ENCODE results near the gene CR2. TPM values are rescaled to one million over a fixed set of nuclear protein-coding genes. Genes with fewer than 3 reads are reported as not detected.

CR2 gene
- not detected in 2 replicates for total RNA-seq (2014; rRNA removed; shearing (Covaris generic); ENCODE audit: low replicate concordance)

DNA sequence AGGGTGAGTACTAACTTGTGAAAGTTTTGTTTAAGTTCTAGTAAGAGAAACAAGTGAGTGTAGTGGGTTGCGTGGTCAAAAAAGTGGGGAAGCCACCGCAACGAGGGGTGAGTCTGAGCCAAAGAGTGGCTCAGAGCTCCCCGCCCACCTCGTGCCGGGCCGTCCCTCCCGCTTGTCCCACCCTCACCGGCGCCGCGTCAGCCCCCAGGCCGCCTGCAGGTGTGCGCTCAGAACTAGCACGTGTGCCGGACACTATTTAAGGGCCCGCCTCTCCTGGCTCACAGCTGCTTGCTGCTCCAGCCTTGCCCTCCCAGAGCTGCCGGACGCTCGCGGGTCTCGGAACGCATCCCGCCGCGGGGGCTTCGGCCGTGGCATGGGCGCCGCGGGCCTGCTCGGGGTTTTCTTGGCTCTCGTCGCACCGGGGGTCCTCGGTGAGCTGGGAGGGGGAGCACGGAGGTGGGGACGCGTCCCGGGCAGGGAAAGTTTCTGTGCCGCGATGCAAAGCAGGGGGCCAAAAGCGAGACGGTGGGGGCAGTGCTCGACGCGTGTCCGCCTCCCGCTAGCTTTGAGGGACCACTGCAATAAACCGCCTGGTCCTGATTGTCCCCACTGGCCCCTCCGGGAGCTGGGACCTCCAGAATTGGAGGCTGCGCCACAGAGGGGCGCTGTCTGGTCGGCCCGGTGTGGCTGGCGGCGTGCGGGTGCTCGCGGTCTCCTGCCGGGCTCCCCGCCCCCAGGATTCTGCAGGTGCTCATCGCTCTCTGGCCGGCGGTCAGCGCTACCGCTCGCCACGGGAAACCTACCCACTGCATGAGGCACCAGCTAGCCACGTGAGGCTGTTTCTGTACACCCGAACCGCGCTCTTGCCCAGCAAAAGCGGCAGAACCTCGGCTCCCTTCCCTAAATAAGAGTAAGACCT is at the start of gene CR2:
Gene CR2 (plus strand): TSS at position 283 of the 919 bp plus-strand sequence. CDS start 91 bp downstream, at position 374.
- in situ Hi-C loops (cut with HindIII; ENCODE audit: low pct_unique_long_range_greater_than_20kb, low sequenced_read_pairs), result no loop called here
- DNase-seq (ENCODE audit: low read depth), result peak; percentile 1

DNA sequence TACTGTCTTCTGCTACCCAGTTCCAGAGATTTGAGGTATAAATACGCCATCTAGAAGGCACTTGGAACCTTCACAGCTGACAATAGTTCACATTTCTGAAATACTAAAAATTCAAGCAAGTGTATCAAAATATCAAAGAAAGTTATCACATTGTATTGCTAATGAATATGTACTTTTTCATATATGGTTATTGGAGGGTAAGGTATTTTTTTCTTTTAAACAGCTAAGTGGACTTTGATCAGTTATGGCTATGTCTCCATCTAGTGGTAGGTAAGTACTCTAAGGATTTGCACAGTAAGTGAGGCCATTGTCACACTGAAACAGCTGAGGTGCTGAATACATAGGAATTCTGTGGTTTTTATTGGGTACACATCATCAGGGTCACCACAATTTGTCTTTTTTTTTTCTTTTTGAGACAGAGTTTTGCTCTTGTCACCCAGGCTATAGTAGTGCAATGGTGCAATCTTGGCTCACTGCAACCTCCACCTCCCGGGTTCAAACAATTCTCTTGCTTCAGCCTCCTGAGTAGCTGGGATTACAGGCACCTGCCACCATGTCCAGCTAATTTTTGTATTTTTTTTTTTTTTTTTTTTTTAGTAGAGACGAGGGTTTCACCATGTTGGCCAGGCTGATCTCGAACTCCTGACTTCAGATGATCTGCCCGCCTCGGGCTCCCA is 49.1 kb upstream of the CR2 start:
- in situ Hi-C loops (cut with HindIII; ENCODE audit: low pct_unique_long_range_greater_than_20kb, low sequenced_read_pairs), result no loop called here
- DNase-seq (ENCODE audit: low read depth), result peak; percentile 56

DNA sequence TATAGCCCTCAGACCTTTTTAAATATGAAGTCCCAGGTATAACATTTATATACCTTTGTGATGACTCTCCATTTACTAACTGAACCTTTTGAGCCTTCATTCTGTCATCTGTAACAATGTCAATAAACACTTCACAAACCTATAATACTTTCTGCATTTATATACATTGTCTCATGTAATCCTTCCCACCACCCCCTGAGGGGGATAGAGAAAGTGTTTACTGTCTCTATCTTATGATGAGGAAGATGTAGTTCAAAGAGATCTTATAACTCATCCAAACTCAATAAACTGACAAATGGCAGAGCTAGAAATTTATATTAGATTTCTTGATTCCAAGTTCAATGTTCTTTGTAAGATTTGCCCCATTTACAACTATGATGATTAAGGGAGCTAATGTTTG is 48.3 kb upstream of the CR2 start:
- no peak for DNase-seq (ENCODE audit: low read depth)
- in situ Hi-C loops (cut with HindIII; ENCODE audit: low pct_unique_long_range_greater_than_20kb, low sequenced_read_pairs), result no loop called here

GRCh38 chr1:207407655-207408260 is 46.4 kb upstream of the CR2 start:
- in situ Hi-C loops (cut with HindIII; ENCODE audit: low pct_unique_long_range_greater_than_20kb, low sequenced_read_pairs), result no loop called here
- no peak for DNase-seq (ENCODE audit: low read depth)

GRCh38 chr1:207412845-207413244 is 41.3 kb upstream of the CR2 start:
- DNase-seq (ENCODE audit: low read depth), result no peak
- in situ Hi-C loops (cut with HindIII; ENCODE audit: low pct_unique_long_range_greater_than_20kb, low sequenced_read_pairs), result no loop called here

DNA sequence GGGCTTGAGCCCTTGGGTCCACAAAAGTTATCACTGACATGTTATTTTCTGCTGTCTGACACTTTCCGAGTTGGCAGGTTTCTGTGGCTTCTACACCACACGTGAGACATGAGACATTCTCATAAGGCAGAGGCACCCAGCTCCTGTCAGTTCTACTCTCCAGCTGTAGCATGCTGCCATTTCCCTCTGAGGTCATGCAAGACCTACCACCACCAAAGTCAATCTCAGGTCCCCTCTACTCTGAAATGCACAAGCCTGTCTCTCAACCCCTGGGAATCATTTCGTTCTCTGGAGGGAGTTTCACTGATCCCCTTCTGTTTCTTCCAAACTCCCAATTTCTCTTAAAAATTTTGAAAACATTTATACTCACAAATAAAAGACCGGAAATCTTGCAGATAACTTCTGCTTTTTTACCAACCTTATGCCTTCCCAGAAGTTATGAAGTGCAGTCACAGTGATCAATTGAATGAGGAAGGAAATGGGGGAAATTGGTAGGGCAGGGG is 39.5 kb upstream of the CR2 start:
- in situ Hi-C loops (cut with HindIII; ENCODE audit: low pct_unique_long_range_greater_than_20kb, low sequenced_read_pairs), result no loop called here
- no peak for DNase-seq (ENCODE audit: low read depth)

GRCh38 chr1:207417076-207417475 is 37.1 kb upstream of the CR2 start:
- in situ Hi-C loops (cut with HindIII; ENCODE audit: low pct_unique_long_range_greater_than_20kb, low sequenced_read_pairs), result no loop called here
- DNase-seq (ENCODE audit: low read depth), result no peak

- DNase-seq (ENCODE audit: low read depth), result no peak
- in situ Hi-C loops (cut with HindIII; ENCODE audit: low pct_unique_long_range_greater_than_20kb, low sequenced_read_pairs), result no loop called here
Measured at GRCh38 chr1:207418351-207418750, 35.8 kb upstream of the CR2 start.

GRCh38 chr1:207420109-207420508 is 34.0 kb upstream of the CR2 start:
- no peak for DNase-seq (ENCODE audit: low read depth)
- in situ Hi-C loops (cut with HindIII; ENCODE audit: low pct_unique_long_range_greater_than_20kb, low sequenced_read_pairs), result no loop called here

GRCh38 chr1:207421078-207421477 is 33.0 kb upstream of the CR2 start:
- in situ Hi-C loops (cut with HindIII; ENCODE audit: low pct_unique_long_range_greater_than_20kb, low sequenced_read_pairs), result no loop called here
- DNase-seq (ENCODE audit: low read depth), result no peak

- in situ Hi-C loops (cut with HindIII; ENCODE audit: low pct_unique_long_range_greater_than_20kb, low sequenced_read_pairs), result no loop called here
Measured at GRCh38 chr1:207423560-207424292, 30.4 kb upstream of the CR2 start.

DNA sequence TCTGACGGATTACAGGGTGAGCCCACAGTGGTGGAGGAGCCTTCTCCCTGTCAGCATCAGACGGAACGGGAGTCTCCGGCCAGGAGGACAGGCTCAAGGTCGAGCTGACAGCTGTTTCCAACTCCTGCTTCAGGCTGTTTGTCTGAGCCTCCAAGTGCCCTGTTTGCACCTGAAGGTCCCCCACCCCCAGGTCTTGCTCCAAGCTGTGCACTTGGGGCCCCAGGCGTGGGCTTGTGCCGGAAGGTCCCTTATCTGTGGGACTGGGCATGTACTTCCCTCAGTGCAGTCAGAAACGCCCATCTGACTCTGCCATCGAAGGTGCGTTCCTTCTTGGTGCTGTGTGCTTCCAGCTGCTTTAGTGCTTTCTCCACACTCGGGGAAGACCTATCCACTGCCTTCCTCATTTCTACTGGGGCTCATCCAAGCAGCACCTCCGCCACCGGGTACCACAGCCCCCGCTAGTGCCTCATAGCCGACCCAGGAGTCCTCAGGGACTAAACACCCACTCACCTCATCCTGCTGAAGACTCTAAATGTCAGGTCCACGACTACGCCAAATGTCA is 29.5 kb upstream of the CR2 start:
- in situ Hi-C loops (cut with HindIII; ENCODE audit: low pct_unique_long_range_greater_than_20kb, low sequenced_read_pairs), result no loop called here

More at GRCh38 chr1:207423560-207424292, 30.4 kb upstream of the CR2 start:
- DNase-seq (ENCODE audit: low read depth), result no peak

DNA sequence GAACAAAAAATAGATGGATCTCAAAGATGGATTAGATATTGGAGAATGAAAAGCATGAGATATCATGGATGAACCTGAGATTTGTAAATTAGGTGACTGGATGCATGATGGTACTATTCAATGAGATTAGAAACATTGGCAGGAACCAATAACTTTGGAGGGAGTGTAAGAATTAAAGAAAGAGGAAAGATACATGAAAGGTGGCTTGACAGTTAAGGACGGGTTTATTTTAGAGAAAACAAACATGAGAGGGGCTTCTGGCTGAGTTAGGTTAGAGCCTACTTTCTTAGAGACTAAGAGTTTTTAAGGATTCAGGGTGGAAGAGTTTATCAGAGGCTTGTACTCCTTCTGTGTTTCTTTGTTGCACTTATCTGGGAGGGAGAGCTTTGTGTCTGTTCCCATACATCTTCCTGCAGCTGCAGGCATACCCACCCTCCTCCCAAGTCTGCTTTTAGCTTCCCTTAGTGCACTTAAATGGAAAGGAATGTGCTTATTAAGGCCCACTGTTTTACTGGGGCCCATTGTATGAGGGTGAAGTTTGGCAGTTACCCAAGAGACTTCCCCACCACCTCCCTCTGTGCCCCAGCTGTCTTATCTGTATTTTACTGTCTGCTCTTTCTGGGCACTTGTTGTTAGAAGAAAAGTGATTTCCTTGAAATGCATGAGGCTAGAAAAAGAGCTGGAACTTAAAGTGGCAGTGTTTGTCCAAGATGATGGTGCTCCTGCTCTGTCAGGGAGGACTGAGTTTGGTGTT is 26.1 kb upstream of the CR2 start:
- in situ Hi-C loops (cut with HindIII; ENCODE audit: low pct_unique_long_range_greater_than_20kb, low sequenced_read_pairs), result no loop called here
- DNase-seq (ENCODE audit: low read depth), result no peak

More for the DNA sequence above, 29.5 kb upstream of the CR2 start:
- DNase-seq (ENCODE audit: low read depth), result no peak

DNA sequence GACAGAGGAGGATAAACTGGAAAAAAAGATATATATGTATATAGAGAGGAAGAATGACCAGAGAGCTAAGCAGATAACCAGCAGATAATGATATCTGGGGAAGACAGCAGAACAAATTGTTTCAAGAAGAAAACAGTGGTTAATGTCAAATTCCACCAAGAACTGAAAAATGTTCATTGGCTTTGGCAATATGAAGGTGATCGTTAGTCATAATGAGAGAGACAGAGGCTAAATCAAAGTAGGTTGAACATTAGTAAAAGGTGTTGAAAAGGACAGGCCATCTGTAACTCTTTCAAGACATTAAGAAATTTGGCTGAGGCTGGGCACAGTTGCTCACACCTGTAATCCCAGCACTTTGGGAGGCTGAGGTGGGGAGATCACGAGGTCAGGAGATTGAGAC is 25.3 kb upstream of the CR2 start:
- DNase-seq (ENCODE audit: low read depth), result no peak
- in situ Hi-C loops (cut with HindIII; ENCODE audit: low pct_unique_long_range_greater_than_20kb, low sequenced_read_pairs), result no loop called here

DNA sequence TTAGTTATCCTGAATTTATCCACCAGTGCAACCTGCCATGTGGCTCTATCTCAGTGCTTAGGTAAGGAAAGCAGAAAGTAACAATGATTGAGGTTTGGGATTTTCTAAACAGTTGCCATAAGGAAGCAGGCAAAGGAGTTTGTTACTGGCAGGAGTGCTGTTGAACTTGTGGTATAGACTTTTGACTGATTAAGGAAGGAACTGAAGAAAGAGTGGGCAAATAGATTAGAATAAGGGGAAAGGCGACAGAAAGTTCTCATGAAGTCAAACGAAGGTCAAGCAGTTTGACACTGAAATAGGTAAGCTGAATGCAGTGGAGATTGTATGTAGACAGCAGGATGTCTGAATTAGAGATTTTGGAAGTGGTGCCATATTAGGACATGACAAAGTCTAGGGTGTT is 24.2 kb upstream of the CR2 start:
- in situ Hi-C loops (cut with HindIII; ENCODE audit: low pct_unique_long_range_greater_than_20kb, low sequenced_read_pairs), result no loop called here
- DNase-seq (ENCODE audit: low read depth), result no peak

DNA sequence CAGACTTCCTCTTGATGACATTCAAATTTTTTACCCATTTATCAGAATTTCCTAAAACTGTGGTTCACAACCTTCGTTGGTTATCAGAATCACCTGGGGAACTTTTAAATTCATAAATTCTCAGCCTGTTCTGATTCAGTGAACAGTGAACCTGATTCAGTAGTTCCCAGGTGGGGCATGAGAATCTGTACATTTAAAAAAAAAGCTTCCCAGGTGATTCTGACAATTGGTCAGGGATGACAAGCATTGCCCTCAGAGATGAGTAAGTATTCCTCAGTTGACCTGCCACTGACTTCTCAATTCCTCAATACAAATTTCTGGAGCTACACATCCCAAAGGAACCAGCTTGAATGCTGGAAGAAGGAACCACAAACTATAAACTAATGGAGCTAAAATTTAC is 23.5 kb upstream of the CR2 start:
- in situ Hi-C loops (cut with HindIII; ENCODE audit: low pct_unique_long_range_greater_than_20kb, low sequenced_read_pairs), result no loop called here
- no peak for DNase-seq (ENCODE audit: low read depth)

DNA sequence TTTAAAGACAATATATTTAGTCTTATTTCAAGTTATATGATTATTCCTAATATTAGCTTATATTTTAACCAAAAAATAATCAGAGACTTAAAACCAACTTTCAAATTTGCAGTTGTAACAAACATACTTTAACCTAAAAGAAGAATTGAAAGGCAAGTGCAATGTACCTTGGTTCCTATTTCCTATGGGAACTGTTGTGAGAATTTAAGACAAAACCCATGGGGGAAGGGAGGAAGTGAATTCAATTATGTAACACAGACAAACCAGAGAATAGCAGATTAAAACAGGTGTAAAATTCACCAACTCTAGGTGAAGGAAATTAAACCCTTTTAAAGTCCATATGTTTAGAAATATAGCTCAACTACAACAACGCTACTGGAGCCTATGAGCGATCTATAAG is 22.6 kb upstream of the CR2 start:
- no peak for DNase-seq (ENCODE audit: low read depth)
- in situ Hi-C loops (cut with HindIII; ENCODE audit: low pct_unique_long_range_greater_than_20kb, low sequenced_read_pairs), result no loop called here
